T-cell (primary cell): ENCODE results near the gene GRAPL. TPM values are rescaled to one million over a fixed set of nuclear protein-coding genes. Genes with fewer than 3 reads are reported as not detected.

Experiments
- total RNA-seq, 35 experiments: library from RNA in 6 of 35; stranded (reverse) in 6 of 35; fragments of 120-200 nt in 1 of 35; gene quantifications; one replicate each; pipeline versions ENCODE4 v1.2.1 to v1.2.4 and lab custom pipeline; 2013 to 2026

Gene GRAPL
- total RNA-seq, 5 donors from 2014 or later (not counting 1 experiment from before 2014, with no cell fraction given): 28.0 to 106 (median 85.5) TPM

Other genes starting within 250 kb of the GRAPL start
- gene SLC5A10, start 175.4 kb upstream of the GRAPL start, total RNA-seq: under 1 TPM in 1 of 5 donors, not detected in 4; 0.09 TPM
- 10 to 100 TPM in 3 of 5 donors, 1 to 10 TPM in 2; 4.9 to 23.3 (median 20.8) TPM for gene FAM83G, start 122.8 kb upstream of the GRAPL start, total RNA-seq
- gene GRAP, start 80.6 kb upstream of the GRAPL start, total RNA-seq: 10 to 100 TPM; 26.5 to 95.2 (median 74.0) TPM
- gene EPN2, start 109.8 kb downstream of the GRAPL start, total RNA-seq: 1 to 10 TPM; 5.5 to 9.8 (median 8.4) TPM
- gene B9D1, start 235.1 kb downstream of the GRAPL start, total RNA-seq: 1 to 10 TPM; 1.2 to 2.5 (median 2.1) TPM